Hematopoietic multipotent progenitor cell treated with erythropoietin and hydrocortisone succinate and interleukin-3 and kit ligand, for 8 days (in vitro differentiated cells): Measurements from ENCODE around the gene LZTR1.

Experiments
- DNase-seq: peaks from one replicate; pipeline ENCODE4 v3.0.0-alpha.2; 2015

LZTR1 gene

DNA sequence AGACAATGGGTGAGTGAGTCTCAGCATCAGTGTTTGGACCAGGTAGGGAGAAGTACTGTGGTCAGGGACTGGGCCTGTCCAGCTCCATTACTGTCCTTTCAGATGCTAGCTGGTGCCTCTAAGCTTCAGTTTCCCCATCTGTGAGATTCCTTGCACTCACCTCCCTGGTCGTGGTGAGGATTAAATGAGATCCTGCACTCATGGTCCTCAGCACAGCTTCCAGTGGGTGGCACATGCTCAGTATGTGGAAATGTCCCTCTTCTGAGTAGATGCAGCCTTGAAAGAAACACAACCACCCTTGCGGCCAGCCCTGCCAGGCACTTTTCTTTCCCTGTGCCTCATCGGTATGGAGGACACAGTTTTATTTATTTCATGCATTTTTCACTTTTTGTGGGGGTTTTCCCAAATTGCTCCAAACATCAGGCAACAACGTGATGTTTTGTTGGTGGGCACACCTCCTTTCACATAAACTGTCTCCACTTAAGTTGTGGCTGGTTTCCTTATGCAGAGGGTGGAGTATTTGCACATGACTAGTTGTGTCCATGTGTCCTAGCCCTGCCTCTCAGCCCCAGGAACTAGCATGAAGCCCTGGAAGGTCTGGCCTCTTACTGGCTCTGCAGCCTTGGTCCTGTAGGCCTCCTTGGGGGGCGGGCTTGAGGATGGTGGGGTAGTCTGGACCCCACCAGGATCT lies 1.1 kb downstream of the LZTR1 start:
- no peak for DNase-seq

- DNase-seq = no peak
Measured at GRCh38 chr22:20985720-20986119, 3.6 kb downstream of the LZTR1 start.

GRCh38 chr22:20986365-20986764 lies 4.3 kb downstream of the LZTR1 start:
- DNase-seq = no peak

DNA sequence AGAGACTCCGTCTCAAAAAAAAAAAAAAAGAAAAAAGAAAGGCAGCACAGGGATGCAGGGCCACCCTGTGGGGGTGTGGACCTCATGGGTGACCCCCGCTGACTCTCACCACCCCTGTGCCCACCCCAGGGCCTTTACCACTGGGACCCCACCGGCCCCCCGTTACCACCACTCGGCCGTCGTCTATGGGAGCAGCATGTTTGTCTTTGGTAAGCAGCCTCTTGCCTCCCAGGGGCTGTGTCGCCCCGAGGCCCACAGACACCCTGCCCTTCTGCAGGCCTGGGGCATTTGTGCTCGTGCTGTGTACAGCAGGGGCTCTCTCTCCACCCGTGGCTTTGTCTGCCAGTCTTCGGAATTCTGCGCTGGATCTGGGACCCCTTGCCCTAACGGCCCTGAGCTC lies 5.3 kb downstream of the LZTR1 start:
- DNase-seq = no peak

DNA sequence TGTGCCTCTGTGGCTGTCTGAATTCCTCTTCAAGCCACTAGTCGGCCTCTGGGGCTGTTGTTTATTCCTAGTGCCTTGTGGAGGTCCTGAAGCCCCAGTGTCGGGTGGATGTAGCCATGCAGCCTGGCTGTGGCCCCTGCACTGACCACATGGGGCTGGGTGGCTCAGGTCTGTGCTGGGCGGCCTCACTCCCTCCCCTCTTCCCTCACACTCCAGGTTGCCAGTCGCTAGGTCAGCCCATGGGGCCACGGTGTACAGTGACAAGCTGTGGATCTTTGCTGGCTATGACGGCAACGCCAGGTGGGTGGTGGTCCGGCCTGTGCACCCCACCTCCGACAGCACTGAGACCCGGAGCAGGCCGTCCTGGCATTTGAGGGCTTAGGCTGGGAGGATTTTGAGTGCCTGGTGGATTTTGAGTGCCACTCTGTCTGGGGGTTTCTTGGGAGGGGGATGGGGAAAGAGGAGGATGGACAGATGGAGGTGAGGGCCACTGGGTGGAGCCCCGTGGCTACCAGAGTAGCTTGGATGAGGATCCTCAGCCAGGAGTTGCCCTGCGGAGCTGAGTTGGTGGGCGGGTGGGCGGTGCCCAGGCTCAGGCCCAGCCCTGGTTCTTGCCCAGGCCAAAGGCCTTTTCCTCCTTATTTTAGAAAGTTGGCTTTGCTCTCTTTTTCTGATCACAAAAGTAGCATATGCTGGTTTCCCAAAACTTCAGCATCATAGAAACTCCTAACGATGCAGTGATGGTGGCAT lies 6.7 kb downstream of the LZTR1 start:
- no peak for DNase-seq

- no peak for DNase-seq
Measured at GRCh38 chr22:20989323-20990138, 7.4 kb downstream of the LZTR1 start.

GRCh38 chr22:20990184-20991180 lies 8.4 kb downstream of the LZTR1 start:
- DNase-seq = no peak

- no peak for DNase-seq
Measured at GRCh38 chr22:20991252-20992055, 9.4 kb downstream of the LZTR1 start.

GRCh38 chr22:20992056-20992442 lies 10.0 kb downstream of the LZTR1 start:
- no peak for DNase-seq

DNA sequence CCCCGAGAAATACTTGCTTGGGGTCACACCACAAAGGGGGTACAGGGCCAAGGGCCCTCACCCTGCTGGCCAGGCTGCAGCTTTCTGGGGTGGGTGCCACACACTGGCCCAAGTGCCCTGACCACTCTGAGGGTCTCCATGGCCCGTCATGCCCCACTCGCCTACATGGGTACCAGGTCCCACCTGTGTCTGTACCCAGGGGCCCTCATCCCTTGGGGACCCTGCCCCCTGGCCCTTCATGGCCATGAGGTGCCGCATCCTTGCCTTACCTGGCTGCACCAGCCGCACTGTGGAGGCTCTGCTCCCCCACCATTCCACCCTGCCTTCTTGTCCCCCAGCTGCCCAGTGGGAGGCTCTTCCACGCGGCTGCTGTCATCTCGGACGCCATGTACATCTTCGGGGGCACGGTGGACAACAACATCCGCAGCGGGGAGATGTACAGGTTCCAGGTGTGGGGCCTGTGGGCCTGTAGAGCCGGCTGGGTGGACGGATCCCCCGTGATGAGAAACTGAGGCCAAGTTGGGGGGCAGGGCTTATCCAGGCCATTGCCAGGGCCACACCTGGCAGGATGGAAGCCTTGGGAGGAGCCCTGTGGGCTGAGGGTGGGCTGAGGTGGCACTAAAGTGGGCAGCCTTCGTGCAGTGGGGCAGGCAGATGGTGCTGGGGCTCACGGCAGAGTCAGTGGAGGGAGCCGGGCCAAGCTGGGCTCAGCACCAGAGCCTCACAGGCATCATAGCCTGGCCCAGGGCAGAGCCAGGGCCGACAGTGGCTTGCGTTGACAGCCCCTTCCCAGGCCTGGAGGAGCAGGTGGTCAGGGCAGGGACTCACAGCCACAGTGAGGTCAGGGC lies 10.6 kb downstream of the LZTR1 start:
- DNase-seq = no peak

DNA sequence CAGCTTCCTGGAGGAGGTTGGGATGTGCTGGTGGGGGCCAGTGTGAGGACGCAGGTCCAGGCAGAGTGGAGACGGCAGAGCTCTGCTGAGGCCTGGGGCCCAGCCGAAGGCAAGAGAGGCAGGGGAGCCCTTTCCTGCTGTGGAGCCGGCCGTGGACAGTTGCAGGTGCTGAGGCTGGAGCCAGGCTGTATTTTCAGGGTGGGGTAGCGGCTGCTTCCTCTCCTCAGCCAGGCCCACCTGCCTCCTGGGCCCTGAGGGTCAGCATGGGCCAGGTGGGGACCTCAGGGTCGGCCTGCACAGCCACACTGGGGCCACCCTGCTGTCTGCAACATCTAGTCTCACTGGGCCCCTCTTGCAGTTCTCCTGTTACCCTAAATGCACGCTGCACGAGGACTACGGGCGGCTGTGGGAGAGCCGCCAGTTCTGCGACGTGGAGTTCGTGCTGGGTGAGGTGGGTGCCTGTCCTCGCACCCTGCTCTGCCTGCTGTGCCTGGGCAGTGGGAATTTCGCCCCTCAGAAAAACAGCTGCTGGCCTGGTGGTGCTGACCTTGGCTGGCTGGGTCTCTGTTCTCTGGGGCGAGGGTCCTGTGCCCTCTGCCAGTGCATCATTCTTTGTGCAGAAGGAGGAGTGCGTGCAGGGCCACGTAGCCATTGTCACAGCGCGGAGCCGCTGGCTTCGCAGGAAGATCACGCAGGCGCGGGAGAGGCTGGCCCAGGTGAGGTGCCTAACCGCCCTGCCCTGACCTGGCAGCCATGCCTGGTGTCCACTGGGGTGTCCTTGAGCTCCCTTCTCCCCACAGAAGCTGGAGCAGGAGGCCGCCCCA lies 11.4 kb downstream of the LZTR1 start:
- no peak for DNase-seq

DNA sequence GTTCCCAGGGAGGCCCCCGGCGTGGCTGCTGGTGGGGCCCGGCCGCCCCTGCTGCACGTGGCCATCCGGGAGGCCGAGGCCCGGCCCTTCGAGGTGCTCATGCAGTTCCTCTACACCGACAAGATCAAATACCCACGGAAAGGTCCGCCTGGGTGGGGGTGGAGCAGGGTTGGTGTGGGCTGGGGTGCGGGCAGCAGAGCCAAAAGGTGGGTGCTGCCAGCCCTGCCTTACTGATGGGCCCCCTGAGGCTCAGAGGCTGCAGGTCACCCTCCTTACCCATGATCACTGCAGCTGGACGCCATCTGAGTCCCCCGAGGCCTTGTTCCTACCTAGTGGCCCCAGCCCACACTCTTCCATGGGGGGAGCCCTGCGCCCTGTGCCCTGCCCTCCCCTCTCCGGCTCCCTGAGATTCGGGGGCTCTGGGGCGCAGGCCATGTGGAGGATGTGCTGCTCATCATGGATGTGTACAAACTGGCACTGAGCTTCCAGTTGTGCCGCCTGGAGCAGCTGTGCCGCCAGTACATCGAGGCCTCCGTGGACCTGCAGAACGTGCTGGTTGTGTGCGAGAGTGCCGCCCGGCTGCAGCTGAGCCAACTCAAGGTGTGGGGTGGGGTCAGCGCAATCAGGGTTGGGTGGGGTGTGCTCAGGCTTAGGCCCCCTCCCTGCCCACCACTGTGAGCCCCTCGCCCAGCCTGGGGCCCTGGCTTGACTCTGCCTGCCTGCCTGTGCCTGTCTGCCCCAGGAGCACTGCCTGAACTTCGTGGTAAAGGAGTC lies 12.2 kb downstream of the LZTR1 start:
- DNase-seq = no peak

DNA sequence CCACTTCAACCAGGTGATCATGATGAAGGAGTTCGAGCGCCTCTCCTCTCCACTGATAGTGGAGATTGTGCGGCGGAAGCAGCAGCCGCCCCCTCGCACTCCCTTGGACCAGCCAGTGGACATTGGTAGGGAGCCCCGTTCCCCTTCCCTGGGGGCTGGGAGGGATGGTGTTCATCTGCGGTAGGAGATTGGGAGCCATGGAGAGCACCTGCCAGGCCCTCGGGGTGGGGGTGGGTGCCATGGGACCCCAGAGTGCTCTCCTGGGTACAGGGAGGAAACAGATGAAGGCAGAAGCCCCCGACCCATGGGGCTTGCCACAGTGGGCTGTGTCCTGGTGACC lies 12.8 kb downstream of the LZTR1 start:
- no peak for DNase-seq

GRCh38 chr22:20995329-20996030 lies 13.4 kb downstream of the LZTR1 start:
- DNase-seq = no peak

- DNase-seq = no peak
Measured at GRCh38 chr22:20996031-20996410, 13.9 kb downstream of the LZTR1 start.

DNA sequence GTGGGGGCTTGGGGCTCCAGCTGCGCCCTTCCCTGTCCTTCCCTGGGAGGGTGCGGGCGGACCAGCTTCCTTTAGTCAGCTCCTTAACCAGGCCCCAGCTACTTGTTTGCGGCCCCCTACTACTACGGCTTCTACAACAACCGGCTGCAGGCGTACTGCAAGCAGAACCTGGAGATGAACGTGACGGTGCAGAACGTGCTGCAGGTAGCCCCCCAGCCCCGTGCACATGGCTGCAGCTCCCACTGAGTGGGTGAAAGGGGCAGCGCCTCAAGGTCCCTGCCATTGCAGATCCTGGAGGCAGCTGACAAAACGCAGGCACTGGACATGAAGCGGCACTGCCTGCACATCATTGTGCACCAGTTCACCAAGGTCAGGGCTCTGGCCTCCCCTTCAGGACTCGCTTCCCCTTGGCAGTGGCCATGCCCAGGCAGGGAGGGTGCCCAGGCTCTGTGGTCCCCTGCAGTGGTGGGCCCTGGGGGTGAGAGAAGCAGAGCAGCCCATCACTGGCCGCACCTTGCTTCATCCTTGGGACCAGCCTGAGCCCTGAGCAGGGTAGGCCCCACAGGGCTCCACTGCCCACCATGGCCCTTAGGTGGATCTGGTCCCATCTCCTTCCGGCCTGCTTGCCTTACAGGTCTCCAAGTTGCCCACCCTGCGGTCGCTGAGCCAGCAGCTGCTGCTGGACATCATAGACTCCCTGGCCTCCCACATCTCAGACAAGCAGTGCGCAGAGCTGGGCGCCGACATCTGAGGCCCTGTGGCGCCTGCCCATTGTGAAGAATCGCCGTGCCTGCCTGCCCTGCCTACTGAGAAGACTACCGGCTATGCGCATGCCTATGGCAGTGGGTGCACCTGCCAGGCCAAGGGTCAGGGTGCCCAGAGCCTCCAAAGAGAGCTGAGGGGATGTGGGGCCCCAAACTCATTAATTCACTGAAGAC lies 14.8 kb downstream of the LZTR1 start:
- no peak for DNase-seq
